ENCODE results near the gene GPR107.

DNA sequence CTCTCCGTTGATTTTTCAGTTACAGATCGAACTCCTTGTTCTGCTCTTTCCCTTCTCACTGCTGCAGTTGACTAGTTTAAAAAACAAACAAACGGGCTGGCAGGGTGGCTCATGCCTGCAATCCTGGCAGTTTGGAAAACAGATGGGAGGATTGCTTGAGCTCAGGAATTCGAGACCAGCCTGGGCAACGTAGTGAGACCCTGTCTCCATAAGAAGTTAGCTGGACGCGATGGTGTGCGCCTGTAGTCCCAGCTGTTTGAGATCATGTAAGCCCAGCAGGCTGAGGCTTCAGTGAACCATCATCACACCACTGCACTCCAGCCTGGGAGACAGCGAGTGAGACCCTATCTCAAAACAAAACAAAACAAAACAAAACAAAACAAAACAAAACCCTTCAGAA lies 67.1 kb downstream of the GPR107 start:
- TF ChIP-seq POLR2A (IDR thresholded peaks at IDR 0.05; ENCODE audit: low read length), result no peak
- no peak for TF ChIP-seq MYC (IDR thresholded peaks at IDR 0.05; ENCODE audit: borderline replicate concordance, low read length)
- no peak for TF ChIP-seq KDM1A (IDR thresholded peaks at IDR 0.05; ENCODE audit: low read depth)
- TF ChIP-seq BHLHE40 (IDR thresholded peaks at IDR 0.05; ENCODE audit: low read depth, low read length), result no peak
- TF ChIP-seq CTCF (IDR thresholded peaks at IDR 0.05), result no peak
- no peak for TF ChIP-seq CBX8 (IDR thresholded peaks at IDR 0.05)
- TF ChIP-seq SMC3 (IDR thresholded peaks at IDR 0.05), result no peak
- TF ChIP-seq EP300 (IDR thresholded peaks at IDR 0.05), result no peak

Measured in A549 (cell line).